HFFc6 (cell line): ENCODE measurements around the gene CCDC57. TPM values are rescaled to one million over a fixed set of nuclear protein-coding genes. Genes with fewer than 3 reads are reported as not detected.
A peak's percentile ranks its signal among the peaks of the same experiment; 100 is the strongest.

Source experiments
- DNase-seq: peaks from one replicate; pipeline ENCODE4 v3.0.0-alpha.2; 2018
- H3K27ac Mint-ChIP-seq: 2 replicates; pipeline ENCODE4 v1.8.0; 2020; ENCODE audit warnings: mild to moderate bottlenecking, mixed read lengths
- H3K27me3 Mint-ChIP-seq: 2 replicates; pipeline ENCODE4 v1.8.0; 2021; ENCODE audit warnings: mild to moderate bottlenecking, moderate library complexity, mixed read lengths; ENCODE audit not compliant: insufficient read depth
- H3K36me3 Mint-ChIP-seq: 2 replicates; pipeline ENCODE4 v1.8.0; 2021; ENCODE audit warnings: low read depth, mixed read lengths
- H3K4me1 Mint-ChIP-seq: 2 replicates; pipeline ENCODE4 v1.8.0; 2020; ENCODE audit warnings: low read depth, mixed read lengths
- H3K4me3 Mint-ChIP-seq: 2 replicates; pipeline ENCODE4 v1.8.0; 2020; ENCODE audit warnings: mild to moderate bottlenecking, moderate library complexity, mixed read lengths
- H3K9me3 Mint-ChIP-seq: 2 replicates; pipeline ENCODE4 v1.8.0; 2020; ENCODE audit warnings: mild to moderate bottlenecking, mixed read lengths
- CTCF ChIP-seq: fragments of 200-600 bp; sonication (generic); IDR thresholded peaks from 2 replicates; pipeline ENCODE4 v1.5.0; 2021; ENCODE audit warnings: antibody characterized with exemption, mild to moderate bottlenecking
- total RNA-seq, 6 experiments: library from RNA; stranded (reverse); fragmentation: NEBNext Ultra II Directional; extraction: Animal tissue kit (Norgen Biotek cat#: 25700); gene quantifications; 2 replicates in 1 of 6; 3 replicates in 5 of 6; pipeline ENCODE4 v1.2.3, GENCODE V29; 2021

The CCDC57 gene
- total RNA-seq, 6 experiments from 2014 or later = 12.8 to 15.6 (median 13.6) TPM

- Mint-ChIP-seq H3K9me3 (no peaks in the 10 kb centered on the region), H3K4me3 (no peak overlapping the region), H3K36me3 (peaks cover 6% of the 10 kb centered on the region; the same call in 1 of the 2 replicates), H3K4me1 (peaks cover 6% of the 10 kb centered on the region), H3K27ac (no peak overlapping the region), H3K27me3 (no peaks in the 10 kb centered on the region; the same call in 1 of the 2 replicates)
- DNase-seq = no peak
- TF ChIP-seq CTCF = no peak
Measured at GRCh38 chr17:82155606-82156005, 57.0 kb downstream of the CCDC57 start.

GRCh38 chr17:82154881-82155331 is 57.7 kb downstream of the CCDC57 start:
- Mint-ChIP-seq H3K9me3 (no peaks in the 10 kb centered on the region), H3K36me3 (peaks cover 2% of the 10 kb centered on the region; the same call in 1 of the 2 replicates), H3K27ac (no peak overlapping the region), H3K4me1 (peaks cover 2% of the 10 kb centered on the region), H3K4me3 (no peak overlapping the region), H3K27me3 (no peaks in the 10 kb centered on the region; the same call in 1 of the 2 replicates)
- DNase-seq = no peak
- TF ChIP-seq CTCF = no peak

DNA sequence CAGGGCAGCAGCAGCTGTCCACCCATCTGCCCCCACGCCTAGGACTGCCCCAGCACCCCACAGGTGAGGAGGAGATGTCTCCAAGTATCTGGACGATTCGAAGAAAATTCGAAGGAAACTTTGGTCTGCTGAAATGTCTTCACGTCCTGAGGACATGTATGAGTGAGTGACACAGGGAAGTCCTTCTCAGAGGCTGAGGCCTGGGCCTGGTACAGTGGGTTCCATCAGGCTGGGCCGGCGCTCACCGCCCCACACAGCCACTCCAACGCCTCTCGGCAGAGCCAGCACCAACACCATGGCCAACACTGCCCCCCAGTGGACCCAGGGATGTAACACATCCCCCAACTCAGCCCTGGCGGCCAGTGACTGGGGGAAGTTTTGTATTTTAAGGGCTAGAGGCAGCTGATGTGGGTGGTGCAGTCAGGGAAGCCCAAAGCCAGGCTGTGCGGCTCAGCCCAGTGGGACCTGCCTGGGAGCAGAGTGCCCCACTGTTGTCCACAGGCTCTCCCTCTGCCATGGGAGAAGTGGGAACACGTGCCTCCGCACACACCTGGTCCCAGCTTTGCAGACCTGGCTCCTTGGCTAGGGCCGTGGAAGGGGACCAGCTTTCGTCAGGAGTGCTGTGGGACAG is 58.8 kb downstream of the CCDC57 start:
- H3K27ac Mint-ChIP-seq = no peak overlapping the region

GRCh38 chr17:82153295-82153691 is 59.3 kb downstream of the CCDC57 start:
- no peak overlapping the region for H3K4me3 Mint-ChIP-seq
- no peak for TF ChIP-seq CTCF
- H3K36me3 Mint-ChIP-seq = no peaks in the 10 kb centered on the region; the same call in 1 of the 2 replicates
- H3K9me3 Mint-ChIP-seq = no peaks in the 10 kb centered on the region
- no peaks in the 10 kb centered on the region for H3K4me1 Mint-ChIP-seq
- no peak for DNase-seq
- no peak overlapping the region for H3K27ac Mint-ChIP-seq
- H3K27me3 Mint-ChIP-seq = no peaks in the 10 kb centered on the region; the same call in 1 of the 2 replicates

More for the DNA sequence above, 58.8 kb downstream of the CCDC57 start:
- DNase-seq = peak; percentile 47
- H3K9me3 Mint-ChIP-seq = no peaks in the 10 kb centered on the region
- no peaks in the 10 kb centered on the region; the same call in 1 of the 2 replicates for H3K36me3 Mint-ChIP-seq
- no peaks in the 10 kb centered on the region; the same call in 1 of the 2 replicates for H3K27me3 Mint-ChIP-seq
- peak; percentile 95 for TF ChIP-seq CTCF
- H3K4me1 Mint-ChIP-seq = no peaks in the 10 kb centered on the region
- no peak overlapping the region for H3K4me3 Mint-ChIP-seq

GRCh38 chr17:82152556-82153294 is 59.9 kb downstream of the CCDC57 start:
- Mint-ChIP-seq H3K9me3 (no peaks in the 10 kb centered on the region), H3K27me3 (no peaks in the 10 kb centered on the region), H3K4me1 (no peaks in the 10 kb centered on the region), H3K36me3 (no peaks in the 10 kb centered on the region; the same call in 1 of the 2 replicates), H3K27ac (no peak overlapping the region), H3K4me3 (no peak overlapping the region)
- TF ChIP-seq CTCF = no peak
- DNase-seq = no peak
